GM18868 (cell line): Measurements from ENCODE around the gene PDZRN4.

Experiments
- ATAC-seq: cut with Tn5 transposase; IDR thresholded peaks from one replicate; pipeline ENCODE4 v1.9.1; 2021; ENCODE audit warnings: mild to moderate bottlenecking, moderate library complexity; ENCODE audit not compliant: unreplicated experiment

PDZRN4 gene

GRCh38 chr12:41441180-41441579, 253.1 kb downstream of the PDZRN4 start:
- no peak for ATAC-seq

- ATAC-seq = no peak
Measured at GRCh38 chr12:41442896-41443295, 254.8 kb downstream of the PDZRN4 start.

GRCh38 chr12:41443690-41444089, 255.6 kb downstream of the PDZRN4 start:
- no peak for ATAC-seq

- no peak for ATAC-seq
Measured at GRCh38 chr12:41452838-41453407, 264.8 kb downstream of the PDZRN4 start.

GRCh38 chr12:41453409-41453808, 265.3 kb downstream of the PDZRN4 start:
- no peak for ATAC-seq

- ATAC-seq = no peak
Measured at GRCh38 chr12:41459111-41459905, 271.2 kb downstream of the PDZRN4 start.

GRCh38 chr12:41459906-41460214, 271.7 kb downstream of the PDZRN4 start:
- no peak for ATAC-seq

GRCh38 chr12:41460906-41461305, 272.8 kb downstream of the PDZRN4 start:
- ATAC-seq = no peak

- no peak for ATAC-seq
Measured at GRCh38 chr12:41462312-41462711, 274.2 kb downstream of the PDZRN4 start.

- ATAC-seq = no peak
Measured at GRCh38 chr12:41465526-41465925, 277.4 kb downstream of the PDZRN4 start.

GRCh38 chr12:41466300-41466699, 278.2 kb downstream of the PDZRN4 start:
- no peak for ATAC-seq

- ATAC-seq = no peak
Measured at GRCh38 chr12:41466802-41467201, 278.7 kb downstream of the PDZRN4 start.

GRCh38 chr12:41467591-41468325, 279.6 kb downstream of the PDZRN4 start:
- ATAC-seq = no peak

- no peak for ATAC-seq
Measured at GRCh38 chr12:41468341-41468740, 280.2 kb downstream of the PDZRN4 start.

GRCh38 chr12:41468756-41469155, 280.6 kb downstream of the PDZRN4 start:
- no peak for ATAC-seq

GRCh38 chr12:41473441-41473840, 285.3 kb downstream of the PDZRN4 start:
- ATAC-seq = no peak

GRCh38 chr12:41474001-41474400, 285.9 kb downstream of the PDZRN4 start:
- ATAC-seq = no peak

- ATAC-seq = no peak
Measured at GRCh38 chr12:41476499-41477439, 288.6 kb downstream of the PDZRN4 start.

GRCh38 chr12:41479426-41479825, 291.3 kb downstream of the PDZRN4 start:
- ATAC-seq = no peak

GRCh38 chr12:41485203-41485602, 297.1 kb downstream of the PDZRN4 start:
- ATAC-seq = peak; percentile 93

GRCh38 chr12:41486718-41487117, 298.6 kb downstream of the PDZRN4 start:
- no peak for ATAC-seq
